GM12872 (cell line): Measurements from ENCODE around the gene ZFYVE1.

ENCODE experiments used
- CTCF ChIP-seq: IDR thresholded peaks from 3 replicates; pipeline ENCODE4 v1.5.1; 2011; ENCODE audit warnings: low read depth, mild to moderate bottlenecking, low read length, moderate library complexity; ENCODE audit not compliant: insufficient read depth

Gene ZFYVE1

GRCh38 chr14:73014105-73014504 lies 12.8 kb downstream of the ZFYVE1 start:
- no peak for TF ChIP-seq CTCF

- no peak for TF ChIP-seq CTCF
Observed at GRCh38 chr14:73008501-73008900, 18.4 kb downstream of the ZFYVE1 start.

- no peak for TF ChIP-seq CTCF
Observed at GRCh38 chr14:73007835-73008234, 19.1 kb downstream of the ZFYVE1 start.

GRCh38 chr14:73003681-73004080 lies 23.2 kb downstream of the ZFYVE1 start:
- TF ChIP-seq CTCF = no peak

GRCh38 chr14:73000073-73000472 lies 26.8 kb downstream of the ZFYVE1 start:
- TF ChIP-seq CTCF = no peak

- TF ChIP-seq CTCF = no peak
Observed at GRCh38 chr14:72999316-72999715, 27.6 kb downstream of the ZFYVE1 start.

- no peak for TF ChIP-seq CTCF
Observed at GRCh38 chr14:72998252-72998903, 28.5 kb downstream of the ZFYVE1 start.

- TF ChIP-seq CTCF = no peak
Observed at GRCh38 chr14:72996916-72997315, 30.0 kb downstream of the ZFYVE1 start.
